ENCODE data around the gene TMC5. TPM values are rescaled to one million over a fixed set of nuclear protein-coding genes. Genes with fewer than 3 reads are reported as not detected.
"Not testable (repeated sequence)": the region's sequence is repeated elsewhere in the genome, so short reads cannot be mapped to it uniquely, and the experiment has no call there.

Gene TMC5, protein sequence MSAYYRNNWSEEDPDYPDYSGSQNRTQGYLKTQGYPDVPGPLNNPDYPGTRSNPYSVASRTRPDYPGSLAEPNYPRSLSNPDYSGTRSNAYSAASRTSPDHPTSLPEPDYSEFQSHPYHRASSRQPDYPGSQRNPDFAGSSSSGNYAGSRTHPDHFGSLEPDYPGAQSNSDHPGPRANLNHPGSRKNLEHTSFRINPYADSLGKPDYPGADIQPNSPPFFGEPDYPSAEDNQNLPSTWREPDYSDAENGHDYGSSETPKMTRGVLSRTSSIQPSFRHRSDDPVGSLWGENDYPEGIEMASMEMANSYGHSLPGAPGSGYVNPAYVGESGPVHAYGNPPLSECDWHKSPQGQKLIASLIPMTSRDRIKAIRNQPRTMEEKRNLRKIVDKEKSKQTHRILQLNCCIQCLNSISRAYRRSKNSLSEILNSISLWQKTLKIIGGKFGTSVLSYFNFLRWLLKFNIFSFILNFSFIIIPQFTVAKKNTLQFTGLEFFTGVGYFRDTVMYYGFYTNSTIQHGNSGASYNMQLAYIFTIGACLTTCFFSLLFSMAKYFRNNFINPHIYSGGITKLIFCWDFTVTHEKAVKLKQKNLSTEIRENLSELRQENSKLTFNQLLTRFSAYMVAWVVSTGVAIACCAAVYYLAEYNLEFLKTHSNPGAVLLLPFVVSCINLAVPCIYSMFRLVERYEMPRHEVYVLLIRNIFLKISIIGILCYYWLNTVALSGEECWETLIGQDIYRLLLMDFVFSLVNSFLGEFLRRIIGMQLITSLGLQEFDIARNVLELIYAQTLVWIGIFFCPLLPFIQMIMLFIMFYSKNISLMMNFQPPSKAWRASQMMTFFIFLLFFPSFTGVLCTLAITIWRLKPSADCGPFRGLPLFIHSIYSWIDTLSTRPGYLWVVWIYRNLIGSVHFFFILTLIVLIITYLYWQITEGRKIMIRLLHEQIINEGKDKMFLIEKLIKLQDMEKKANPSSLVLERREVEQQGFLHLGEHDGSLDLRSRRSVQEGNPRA
- total RNA-seq, result 1 to 10 TPM in 1 of 2 donors, under 1 TPM in 1; 0.50 to 1.2 TPM
- 1 to 10 TPM in 1 of 2 donors, under 1 TPM in 1; 0.54 to 1.1 TPM for polyA plus RNA-seq

DNA sequence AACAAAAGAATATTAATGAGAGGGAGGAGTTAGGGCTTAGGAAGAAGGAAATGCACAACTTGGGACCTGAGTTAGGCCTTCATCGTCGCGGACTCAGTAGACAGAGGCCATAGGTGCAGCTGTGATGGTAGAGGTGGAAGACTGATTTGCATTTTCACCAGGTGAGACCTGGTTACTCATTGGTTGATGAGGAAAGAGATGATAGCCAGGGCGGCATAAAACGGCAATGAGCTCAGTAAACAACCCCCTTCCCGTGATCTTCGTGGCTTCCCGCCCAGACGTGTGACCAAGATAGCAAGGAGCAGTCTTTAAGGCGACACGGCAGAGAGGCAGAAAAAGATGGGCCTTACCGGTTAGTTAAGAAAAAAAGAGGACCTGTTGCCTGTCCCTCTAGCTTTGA is at the start of gene TMC5:
TSS of gene TMC5 (plus strand) at position 244 of the 400 bp plus-strand sequence. CDS start 22,156 bp downstream, outside the sequence.
- Histone ChIP-seq H3K27me3 (ENCODE audit: control insufficient read depth in 4 of 4, insufficient read depth in 4 of 4, low read length in 3 of 4) (peaks cover 0 to 3% (median 0%) of the 10 kb centered on the region in 4 donors), H3K36me3 (ENCODE audit: control insufficient read depth in 4 of 4, insufficient read depth in 3 of 4, low read depth in 1 of 4, low read length in 3 of 4) (no peaks in the 10 kb centered on the region), H3K9me3 (ENCODE audit: control insufficient read depth in 4 of 4, low read length in 3 of 4) (no peaks in the 10 kb centered on the region), H3K9ac (ENCODE audit: low read depth in 1 of 2, low read length in 2 of 2) (no peak within 1 kb of the TSS), H3K27ac (ENCODE audit: low read depth in 1 of 2, low read length in 2 of 2) (no peak within 1 kb of the TSS), H3K4me1 (ENCODE audit: control insufficient read depth in 4 of 4, insufficient read depth in 4 of 4, low read length in 3 of 4) (peaks cover 3 to 6% (median 3%) of the 10 kb centered on the region in 4 donors), H3K4me3 (ENCODE audit: low read depth in 1 of 3, low read length in 3 of 3) (no peak within 1 kb of the TSS)
- DNase-seq (ENCODE audit: low spot score), result no peak
- WGBS, result 54% methylated on average over 12 of the region's 12 CpGs
- TF ChIP-seq RAD21 (IDR thresholded peaks at IDR 0.05) (no peak), FOXA2 (IDR thresholded peaks at IDR 0.05) (no peak), EGR1 (IDR thresholded peaks at IDR 0.05; ENCODE audit: low read depth in 2 of 2) (no peak), RXRA (IDR thresholded peaks at IDR 0.05) (no peak), ZBTB33 (IDR thresholded peaks at IDR 0.05) (no peak), GABPA (IDR thresholded peaks at IDR 0.05 in 1 of 2, conservative IDR thresholded peaks at IDR 0.05 in 1 of 2) (no peak), YY1 (IDR thresholded peaks at IDR 0.05) (no peak), HNF4A (conservative IDR thresholded peaks at IDR 0.05) (no peak), FOXA1 (IDR thresholded peaks at IDR 0.05) (no peak), REST (IDR thresholded peaks at IDR 0.05) (no peak), NR2F2 (IDR thresholded peaks at IDR 0.05) (no peak), HNF4G (IDR thresholded peaks at IDR 0.05) (no peak), ATF3 (IDR thresholded peaks at IDR 0.05) (no peak), MAX (IDR thresholded peaks at IDR 0.05) (no peak), TAF1 (conservative IDR thresholded peaks at IDR 0.05) (no peak), SP1 (IDR thresholded peaks at IDR 0.05) (no peak), JUND (IDR thresholded peaks at IDR 0.05) (no peak)
- TF ChIP-seq, protein P1, sequence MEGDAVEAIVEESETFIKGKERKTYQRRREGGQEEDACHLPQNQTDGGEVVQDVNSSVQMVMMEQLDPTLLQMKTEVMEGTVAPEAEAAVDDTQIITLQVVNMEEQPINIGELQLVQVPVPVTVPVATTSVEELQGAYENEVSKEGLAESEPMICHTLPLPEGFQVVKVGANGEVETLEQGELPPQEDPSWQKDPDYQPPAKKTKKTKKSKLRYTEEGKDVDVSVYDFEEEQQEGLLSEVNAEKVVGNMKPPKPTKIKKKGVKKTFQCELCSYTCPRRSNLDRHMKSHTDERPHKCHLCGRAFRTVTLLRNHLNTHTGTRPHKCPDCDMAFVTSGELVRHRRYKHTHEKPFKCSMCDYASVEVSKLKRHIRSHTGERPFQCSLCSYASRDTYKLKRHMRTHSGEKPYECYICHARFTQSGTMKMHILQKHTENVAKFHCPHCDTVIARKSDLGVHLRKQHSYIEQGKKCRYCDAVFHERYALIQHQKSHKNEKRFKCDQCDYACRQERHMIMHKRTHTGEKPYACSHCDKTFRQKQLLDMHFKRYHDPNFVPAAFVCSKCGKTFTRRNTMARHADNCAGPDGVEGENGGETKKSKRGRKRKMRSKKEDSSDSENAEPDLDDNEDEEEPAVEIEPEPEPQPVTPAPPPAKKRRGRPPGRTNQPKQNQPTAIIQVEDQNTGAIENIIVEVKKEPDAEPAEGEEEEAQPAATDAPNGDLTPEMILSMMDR (IDR thresholded peaks at IDR 0.05; ENCODE audit: low read depth, low read length, missing input control), result no peak

DNA sequence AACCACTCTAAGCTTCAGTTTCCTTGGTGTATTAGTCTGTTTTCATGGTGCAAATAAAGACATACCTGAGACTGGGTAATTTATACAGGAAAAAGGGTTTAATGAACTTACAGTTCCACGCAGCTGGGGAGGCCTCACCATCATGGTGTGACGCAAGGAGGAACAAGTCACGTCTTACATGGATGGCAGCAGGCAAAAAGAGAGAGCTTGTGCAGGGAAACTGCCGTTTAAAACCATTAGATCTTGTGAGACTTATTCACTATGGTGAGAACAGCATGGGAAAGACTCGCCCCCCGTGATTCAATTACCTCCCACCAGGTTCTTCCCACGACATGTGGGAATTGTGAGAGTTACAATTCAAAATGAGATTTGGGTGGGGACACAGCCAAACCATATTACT is 45.1 kb upstream of the TMC5 start:
- not testable (repeated sequence) for H3K27ac ChIP-seq (ENCODE audit: low read depth in 1 of 2, low read length in 2 of 2); H3K9ac ChIP-seq (ENCODE audit: low read depth in 1 of 2, low read length in 2 of 2); H3K27me3 ChIP-seq (ENCODE audit: control insufficient read depth in 4 of 4, insufficient read depth in 4 of 4, low read length in 3 of 4); H3K4me3 ChIP-seq (ENCODE audit: low read depth in 1 of 3, low read length in 3 of 3); DNase-seq (ENCODE audit: low spot score); H3K4me1 ChIP-seq (ENCODE audit: control insufficient read depth in 4 of 4, insufficient read depth in 4 of 4, low read length in 3 of 4); H3K9me3 ChIP-seq (ENCODE audit: control insufficient read depth in 4 of 4, low read length in 3 of 4); H3K36me3 ChIP-seq (ENCODE audit: control insufficient read depth in 4 of 4, insufficient read depth in 3 of 4, low read depth in 1 of 4, low read length in 3 of 4)
- 90% methylated on average over 7 of the region's 7 CpGs for WGBS

Measured in liver (tissue), 9 donors.